ENCODE measurements around the gene SPIN2B. TPM values are rescaled to one million over a fixed set of nuclear protein-coding genes. Genes with fewer than 3 reads are reported as not detected.
"Not testable (repeated sequence)": the region's sequence is repeated elsewhere in the genome, so short reads cannot be mapped to it uniquely, and the experiment has no call there.

Gene SPIN2B
- total and polyA plus RNA-seq, 2 donors (not counting 1 experiment from before 2014, with no cell fraction given): 11.3 to 23.5 TPM

GRCh38 chrX:57138674-57139073 lies 17.3 kb upstream of the SPIN2B start:
- Histone ChIP-seq H3K4me2 (replicated peaks; ENCODE audit: low read depth, low read length, poor library complexity, severe bottlenecking) (no peak overlapping the region), H3K27ac (ENCODE audit: low read length in 2 of 2) (no peak overlapping the region), H3K36me3 (replicated peaks in 1 of 2; ENCODE audit: control extremely low read depth in 1 of 2, control insufficient read depth in 1 of 2, extremely low read depth in 1 of 2, insufficient read depth in 2 of 2, low read length in 1 of 2) (no peaks in the 10 kb centered on the region), H3K79me2 (ENCODE audit: control insufficient read depth, insufficient read depth, low read length) (no peaks in the 10 kb centered on the region), H3K4me1 (ENCODE audit: control insufficient read depth in 2 of 2, insufficient read depth in 2 of 2, low read length in 2 of 2) (no peaks in the 10 kb centered on the region), H3K4me3 (ENCODE audit: control extremely low read depth in 1 of 5, extremely low read depth in 1 of 5, insufficient read depth in 1 of 5, low read depth in 2 of 5, low read length in 4 of 5) (no peak overlapping the region), H3K27me3 (replicated peaks in 1 of 4; ENCODE audit: control extremely low read depth in 1 of 4, control insufficient read depth in 3 of 4, insufficient read depth in 4 of 4, low read length in 3 of 4) (no peaks in the 10 kb centered on the region), H3K9me3 (ENCODE audit: control extremely low read depth in 1 of 3, control insufficient read depth in 2 of 3, insufficient read depth in 1 of 3, low read length in 2 of 3) (no peaks in the 10 kb centered on the region), H4K20me1 (ENCODE audit: control insufficient read depth, insufficient read depth, low read length, poor library complexity, severe bottlenecking) (no peaks in the 10 kb centered on the region), H2AFZ (ENCODE audit: insufficient read depth, low read depth, low read length, poor library complexity, severe bottlenecking) (no peak overlapping the region), H3K9ac (ENCODE audit: low read length) (no peak overlapping the region)
- H3K4me1 Mint-ChIP-seq: peaks cover 7% of the 10 kb centered on the region
- DNase-seq (no peak), ATAC-seq (ENCODE audit: low read depth) (no peak)
- POLR2A ChIA-PET: no interaction called here
- TF ChIP-seq CTCF (IDR thresholded peaks at IDR 0.05) (no peak), EZH2 (IDR thresholded peaks at IDR 0.05; ENCODE audit: borderline replicate concordance, insufficient read depth, low read depth, low read length, poor library complexity, severe bottlenecking) (no peak)
- intact Hi-C loops (cut with micrococcal nuclease): no loop called here
- CTCF ChIA-PET: no interaction called here
- WGBS (ENCODE audit: insufficient coverage): no CpG with 5 or more reads among the region's 4 CpGs
- H3K27me3 Mint-ChIP-seq: no peaks in the 10 kb centered on the region
- no peak overlapping the region for H3K4me3 Mint-ChIP-seq
- H3K27ac Mint-ChIP-seq: no peak overlapping the region
- no peaks in the 10 kb centered on the region for H3K9me3 Mint-ChIP-seq (ENCODE audit: insufficient read depth)

GRCh38 chrX:57137501-57137900 lies 16.2 kb upstream of the SPIN2B start:
- Histone ChIP-seq H3K27ac (ENCODE audit: low read length in 2 of 2) (no peak overlapping the region), H3K4me3 (ENCODE audit: control extremely low read depth in 1 of 5, extremely low read depth in 1 of 5, insufficient read depth in 1 of 5, low read depth in 2 of 5, low read length in 4 of 5) (no peak overlapping the region), H3K79me2 (ENCODE audit: control insufficient read depth, insufficient read depth, low read length) (no peaks in the 10 kb centered on the region), H3K36me3 (replicated peaks in 1 of 2; ENCODE audit: control extremely low read depth in 1 of 2, control insufficient read depth in 1 of 2, extremely low read depth in 1 of 2, insufficient read depth in 2 of 2, low read length in 1 of 2) (no peaks in the 10 kb centered on the region), H2AFZ (ENCODE audit: insufficient read depth, low read depth, low read length, poor library complexity, severe bottlenecking) (no peak overlapping the region), H3K4me2 (replicated peaks; ENCODE audit: low read depth, low read length, poor library complexity, severe bottlenecking) (no peak overlapping the region), H3K4me1 (ENCODE audit: control insufficient read depth in 2 of 2, insufficient read depth in 2 of 2, low read length in 2 of 2) (no peaks in the 10 kb centered on the region), H3K9me3 (ENCODE audit: control extremely low read depth in 1 of 3, control insufficient read depth in 2 of 3, insufficient read depth in 1 of 3, low read length in 2 of 3) (no peaks in the 10 kb centered on the region), H4K20me1 (ENCODE audit: control insufficient read depth, insufficient read depth, low read length, poor library complexity, severe bottlenecking) (no peaks in the 10 kb centered on the region), H3K27me3 (replicated peaks in 1 of 4; ENCODE audit: control extremely low read depth in 1 of 4, control insufficient read depth in 3 of 4, insufficient read depth in 4 of 4, low read length in 3 of 4) (no peaks in the 10 kb centered on the region), H3K9ac (ENCODE audit: low read length) (no peak overlapping the region)
- H3K9me3 Mint-ChIP-seq (ENCODE audit: insufficient read depth): no peaks in the 10 kb centered on the region
- POLR2A ChIA-PET: no interaction called here
- DNase-seq (no peak), ATAC-seq (ENCODE audit: low read depth) (no peak)
- H3K4me3 Mint-ChIP-seq: no peak overlapping the region
- no CpG with 5 or more reads among the region's 1 CpG for WGBS (ENCODE audit: insufficient coverage)
- no peaks in the 10 kb centered on the region for H3K27me3 Mint-ChIP-seq
- intact Hi-C loops (cut with micrococcal nuclease): no loop called here
- peaks cover 7% of the 10 kb centered on the region for H3K4me1 Mint-ChIP-seq
- H3K27ac Mint-ChIP-seq: no peak overlapping the region
- CTCF ChIA-PET: no interaction called here
- no peak for TF ChIP-seq CTCF (IDR thresholded peaks at IDR 0.05)
- TF ChIP-seq EZH2 (IDR thresholded peaks at IDR 0.05; ENCODE audit: borderline replicate concordance, insufficient read depth, low read depth, low read length, poor library complexity, severe bottlenecking): no peak

DNA sequence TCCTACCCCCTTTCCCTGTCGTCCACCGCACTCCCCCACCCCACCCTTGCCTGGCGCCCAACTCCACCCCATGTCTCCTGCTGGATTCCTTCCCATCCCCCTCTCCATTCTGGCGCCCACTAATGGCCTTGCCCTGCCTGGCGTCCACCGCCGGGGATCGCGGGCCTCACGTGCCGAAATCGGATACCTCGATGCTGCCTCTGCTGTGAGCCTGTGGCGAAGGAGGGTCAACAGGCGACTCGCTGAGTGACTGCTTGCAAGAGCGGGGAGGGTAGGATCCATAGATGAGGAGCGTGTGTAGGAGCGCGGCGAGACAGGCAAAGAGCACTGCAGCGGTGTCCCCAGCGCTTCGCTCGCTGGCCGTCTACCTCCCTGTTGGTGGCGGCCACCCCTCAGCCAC lies 15.7 kb upstream of the SPIN2B start, which contains the start of gene SPIN2A:
TSS of gene SPIN2A (minus strand) at position 325 of the 400 bp plus-strand sequence. CDS start 800 bp downstream, outside the sequence.
- not testable (repeated sequence) for H3K4me1 ChIP-seq (ENCODE audit: control insufficient read depth in 2 of 2, insufficient read depth in 2 of 2, low read length in 2 of 2)

More for the DNA sequence above, 15.7 kb upstream of the SPIN2B start, which contains the start of gene SPIN2A:
- DNase-seq; H3K27ac ChIP-seq (ENCODE audit: low read length in 2 of 2); POLR2A ChIA-PET; H3K9me3 ChIP-seq (ENCODE audit: control extremely low read depth in 1 of 3, control insufficient read depth in 2 of 3, insufficient read depth in 1 of 3, low read length in 2 of 3); H3K4me1 Mint-ChIP-seq; ATAC-seq (ENCODE audit: low read depth); H3K4me2 ChIP-seq (replicated peaks; ENCODE audit: low read depth, low read length, poor library complexity, severe bottlenecking); intact Hi-C loops (cut with micrococcal nuclease); CTCF ChIA-PET; H3K36me3 ChIP-seq (replicated peaks in 1 of 2; ENCODE audit: control extremely low read depth in 1 of 2, control insufficient read depth in 1 of 2, extremely low read depth in 1 of 2, insufficient read depth in 2 of 2, low read length in 1 of 2); H4K20me1 ChIP-seq (ENCODE audit: control insufficient read depth, insufficient read depth, low read length, poor library complexity, severe bottlenecking); H3K27me3 Mint-ChIP-seq; H3K9ac ChIP-seq (ENCODE audit: low read length); H3K79me2 ChIP-seq (ENCODE audit: control insufficient read depth, insufficient read depth, low read length); H3K27ac Mint-ChIP-seq; H3K4me3 ChIP-seq (ENCODE audit: control extremely low read depth in 1 of 5, extremely low read depth in 1 of 5, insufficient read depth in 1 of 5, low read depth in 2 of 5, low read length in 4 of 5); H3K4me3 Mint-ChIP-seq; H3K9me3 Mint-ChIP-seq (ENCODE audit: insufficient read depth); H2AFZ ChIP-seq (ENCODE audit: insufficient read depth, low read depth, low read length, poor library complexity, severe bottlenecking); H3K27me3 ChIP-seq (replicated peaks in 1 of 4; ENCODE audit: control extremely low read depth in 1 of 4, control insufficient read depth in 3 of 4, insufficient read depth in 4 of 4, low read length in 3 of 4): not testable (repeated sequence)
- WGBS (ENCODE audit: insufficient coverage): 94% methylated on average over 15 of the region's 27 CpGs

All from B cell (primary cell).